GM18868 (cell line): ENCODE data around the gene CLEC4M.
"Not testable (repeated sequence)": the region's sequence is repeated elsewhere in the genome, so short reads cannot be mapped to it uniquely, and the experiment has no call there.

ENCODE experiments used
- ATAC-seq: cut with Tn5 transposase; IDR thresholded peaks from one replicate; pipeline ENCODE4 v1.9.1; 2021; ENCODE audit warnings: mild to moderate bottlenecking, moderate library complexity; ENCODE audit not compliant: unreplicated experiment

CLEC4M gene

DNA sequence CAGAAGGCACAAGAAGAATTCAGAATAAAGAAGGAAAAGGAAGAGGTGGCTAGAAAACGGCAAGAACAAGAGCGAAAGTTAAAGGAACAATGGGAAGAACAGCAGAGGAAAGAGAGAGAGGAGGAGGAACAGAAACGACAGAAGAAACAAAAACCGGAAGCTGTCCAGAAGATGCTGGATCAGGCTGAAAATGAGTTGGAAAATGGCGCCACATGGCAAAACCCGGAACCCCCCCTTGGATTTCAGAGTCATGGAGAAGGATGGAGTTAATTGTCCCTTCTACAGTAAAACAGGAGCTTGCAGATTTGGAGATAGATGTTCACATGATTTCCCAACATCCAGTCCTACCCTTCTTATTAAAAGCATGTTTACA lies 22.4 kb upstream of the CLEC4M start:
- no peak for ATAC-seq

DNA sequence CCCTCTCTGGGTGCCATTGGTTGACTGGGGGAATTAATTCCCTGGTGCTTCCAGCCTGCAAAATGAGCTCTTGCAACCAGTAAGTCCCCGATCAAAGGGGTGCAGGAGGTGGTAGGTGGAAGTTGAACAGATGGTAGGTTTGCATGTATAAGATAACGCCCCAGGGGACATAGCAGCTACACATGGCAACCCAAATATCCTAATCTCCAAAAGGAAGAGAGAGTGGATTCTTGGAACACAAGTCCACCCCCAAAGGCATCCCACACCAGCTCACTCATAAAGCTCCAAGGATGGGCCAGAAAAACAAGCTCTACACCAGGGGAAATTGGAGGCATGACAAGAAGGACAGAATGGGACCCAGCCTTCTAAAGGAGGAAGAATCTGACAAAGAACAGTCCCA lies 20.5 kb upstream of the CLEC4M start:
- ATAC-seq, result no peak

DNA sequence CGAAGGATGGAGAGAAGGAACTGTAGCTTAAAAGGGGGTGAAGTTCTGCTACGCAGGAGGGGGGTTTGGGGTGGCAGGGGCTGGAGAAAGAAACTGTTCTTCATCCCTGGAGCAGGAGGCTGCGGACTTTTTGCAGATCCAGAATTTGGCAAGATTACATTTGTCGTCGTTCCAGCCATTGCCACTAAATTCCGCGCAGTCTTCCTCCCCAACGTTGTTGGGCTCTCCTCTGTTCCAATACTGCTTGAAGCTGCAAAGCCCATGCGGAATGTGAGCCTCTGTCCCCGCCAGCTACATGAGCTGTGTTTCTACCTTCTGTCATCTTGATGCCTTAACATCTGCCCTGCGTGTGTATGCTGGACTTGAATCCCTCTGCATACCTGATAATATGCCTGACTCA lies 20.1 kb upstream of the CLEC4M start:
- ATAC-seq, result no peak

DNA sequence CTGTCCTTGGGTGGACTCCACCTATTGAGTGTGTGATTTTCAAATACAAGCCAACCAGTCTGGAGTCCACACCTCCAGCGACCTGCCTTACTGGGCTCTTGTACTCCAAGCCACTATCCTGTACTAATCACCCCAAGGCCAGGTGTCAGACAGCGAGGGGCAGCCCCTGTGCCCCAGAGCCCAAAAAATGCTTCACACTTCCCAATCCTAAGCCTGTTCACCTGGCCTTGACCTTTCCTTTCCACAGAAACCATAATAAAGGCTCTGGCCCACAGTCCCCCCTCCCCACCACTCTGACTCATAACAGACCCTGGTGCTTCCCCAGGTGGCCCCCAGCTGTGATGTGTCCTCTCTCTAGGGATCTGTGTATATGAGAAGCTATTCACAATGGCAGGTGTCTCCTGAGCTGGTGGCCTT lies 19.6 kb upstream of the CLEC4M start:
- ATAC-seq, result peak; percentile 73

DNA sequence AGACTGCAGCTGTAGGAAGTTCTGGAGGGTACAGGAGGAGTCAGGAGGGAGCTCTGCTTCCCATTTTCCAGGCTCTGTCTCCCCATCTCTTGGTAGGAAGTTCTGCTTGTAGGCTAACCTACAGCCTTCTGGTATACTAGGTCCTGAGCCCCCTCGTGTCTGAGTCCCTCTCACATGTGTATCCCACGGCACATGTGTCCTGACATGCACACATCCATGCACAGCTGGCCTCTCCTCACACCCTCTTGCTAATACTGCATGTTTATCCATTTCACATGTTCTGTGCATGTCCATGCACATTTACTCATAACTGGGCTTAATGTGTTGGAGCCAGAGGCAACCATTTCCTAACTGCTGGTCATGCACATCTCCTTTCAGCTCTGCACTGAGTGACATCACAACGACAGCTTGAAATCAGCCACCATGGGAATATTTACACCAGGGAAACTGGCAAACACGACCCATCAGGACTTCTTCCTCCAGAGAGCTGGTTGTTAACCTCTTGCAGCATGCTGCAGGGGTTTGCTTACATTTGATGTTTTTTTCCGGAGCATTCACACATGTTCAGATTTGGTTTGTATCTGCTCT lies 18.8 kb upstream of the CLEC4M start:
- ATAC-seq, result no peak

DNA sequence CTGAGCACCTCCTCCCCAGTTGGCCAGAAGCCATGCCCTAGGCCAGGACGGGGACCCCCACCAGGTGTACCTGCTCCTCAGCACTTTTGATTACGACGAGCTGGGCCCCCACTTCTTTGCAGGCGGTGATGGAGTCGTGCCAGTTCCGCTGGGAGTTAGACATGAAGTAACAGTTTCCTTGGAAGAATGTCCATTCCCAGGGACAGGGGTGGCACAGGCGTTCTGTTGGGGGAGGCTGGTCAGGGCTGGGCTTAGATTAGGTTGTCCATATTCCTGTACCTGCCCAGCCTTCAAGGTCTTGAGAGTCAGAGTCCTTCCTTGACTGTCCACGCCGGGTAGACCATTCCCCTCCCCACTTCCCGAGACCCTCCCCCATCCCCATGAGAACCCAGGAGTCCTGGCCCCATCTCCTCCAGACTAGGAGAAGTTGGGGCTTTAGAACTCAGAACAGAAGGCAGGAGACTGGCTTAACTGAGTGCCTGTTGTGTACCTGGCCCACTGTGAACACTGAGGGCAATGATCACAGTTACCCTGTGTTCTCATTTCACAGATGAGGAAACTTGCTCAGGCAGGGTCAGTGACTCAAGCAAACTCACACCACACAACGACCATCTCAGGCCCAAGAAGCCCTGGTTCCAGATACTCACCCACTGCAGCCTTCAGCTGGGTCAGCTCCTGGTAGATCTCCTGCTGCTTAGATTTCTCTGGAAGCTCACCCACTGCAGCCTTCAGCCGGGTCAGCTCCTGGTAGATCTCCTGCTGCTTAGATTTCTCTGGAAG lies 18.0 kb upstream of the CLEC4M start:
- ATAC-seq, result no peak

DNA sequence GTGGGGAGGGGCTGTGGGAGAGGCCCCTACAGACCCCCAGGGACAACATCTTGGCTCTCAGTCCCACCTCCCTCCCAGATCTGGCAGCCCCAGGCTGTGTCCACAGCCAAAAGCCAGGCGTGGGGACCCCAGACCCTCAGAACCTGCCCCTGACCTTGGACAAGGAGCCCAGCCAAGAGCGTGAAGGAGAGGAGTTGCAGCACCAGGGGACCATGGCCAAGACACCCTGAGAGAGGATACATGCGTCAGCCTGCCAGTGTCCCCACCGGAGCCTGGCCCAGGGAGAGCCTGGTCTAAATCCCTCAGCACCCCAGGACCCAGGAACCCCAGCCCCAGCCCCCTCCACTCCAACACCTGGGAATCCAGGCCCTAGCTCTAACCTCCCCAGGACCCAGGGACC lies 16.7 kb upstream of the CLEC4M start:
- ATAC-seq, result not testable (repeated sequence)

DNA sequence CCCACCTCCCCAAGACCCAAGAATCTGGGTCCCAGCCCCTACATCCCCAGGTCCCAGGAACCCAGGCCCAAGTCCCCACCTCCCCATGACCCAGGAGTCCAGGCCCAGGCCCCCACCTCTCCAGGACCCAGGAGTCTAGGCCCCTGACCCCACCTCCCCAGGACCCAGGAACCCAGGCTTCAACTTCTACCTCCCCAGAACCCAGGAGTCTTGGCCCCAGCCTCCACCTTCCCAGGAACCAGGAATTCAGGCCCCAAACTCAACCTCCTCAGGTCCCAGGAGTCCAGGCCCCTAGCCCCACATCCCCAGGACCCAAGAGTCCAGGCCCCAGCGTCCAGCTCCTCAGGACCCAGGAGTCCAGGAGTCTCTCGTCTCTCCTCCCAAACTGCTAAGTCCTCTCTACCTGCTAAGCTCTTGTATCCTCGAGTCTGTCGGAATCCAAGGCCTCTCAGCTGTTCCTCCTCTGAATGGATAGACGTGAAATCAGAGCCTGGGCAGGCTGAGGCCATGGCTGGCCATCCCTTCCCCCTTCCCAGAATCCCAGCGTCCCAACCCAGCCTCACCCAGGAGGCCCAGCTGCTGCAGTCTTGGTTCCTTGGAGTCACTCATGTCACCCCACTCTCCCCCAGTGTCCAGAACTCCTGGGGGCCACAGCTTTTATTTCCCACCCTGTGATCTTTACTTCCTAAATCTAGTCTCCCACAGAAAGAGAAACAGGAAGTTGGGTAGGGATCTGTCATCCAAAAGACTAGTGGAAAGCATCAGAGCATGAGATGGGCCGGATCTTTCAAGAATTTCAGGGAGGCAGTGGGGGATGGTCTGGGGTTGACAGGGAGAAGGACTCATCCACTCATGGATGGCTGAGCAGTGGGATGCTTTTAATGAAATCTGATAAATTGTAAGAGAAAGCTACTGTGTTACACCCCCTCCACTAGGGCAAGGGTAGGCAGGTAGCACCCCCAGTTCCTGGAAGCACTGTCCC lies 15.8 kb upstream of the CLEC4M start, which contains the start of gene CD209:
TSS of gene CD209 (minus strand) at position 632 of the 982 bp plus-strand sequence. CDS start at position 609, 23 bp downstream.
- no peak for ATAC-seq

DNA sequence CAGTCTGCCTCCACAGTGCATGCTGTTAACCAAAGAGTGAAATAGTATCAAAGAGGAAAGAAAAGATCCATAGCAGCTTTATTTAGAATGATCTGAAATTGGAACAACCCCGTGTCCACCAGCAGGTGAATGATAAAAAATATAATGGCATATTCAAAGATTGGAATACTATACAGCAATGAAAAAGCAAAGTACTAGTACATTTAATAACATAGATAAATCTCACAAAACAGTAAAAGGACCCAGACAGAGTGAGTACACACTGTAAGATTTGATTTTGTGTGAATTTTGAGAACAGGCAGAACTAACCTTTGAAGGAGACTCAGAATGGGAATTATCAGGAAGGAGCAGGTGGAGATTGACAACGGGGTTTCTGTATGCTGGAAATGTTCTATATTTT lies 14.9 kb upstream of the CLEC4M start:
- ATAC-seq, result no peak

DNA sequence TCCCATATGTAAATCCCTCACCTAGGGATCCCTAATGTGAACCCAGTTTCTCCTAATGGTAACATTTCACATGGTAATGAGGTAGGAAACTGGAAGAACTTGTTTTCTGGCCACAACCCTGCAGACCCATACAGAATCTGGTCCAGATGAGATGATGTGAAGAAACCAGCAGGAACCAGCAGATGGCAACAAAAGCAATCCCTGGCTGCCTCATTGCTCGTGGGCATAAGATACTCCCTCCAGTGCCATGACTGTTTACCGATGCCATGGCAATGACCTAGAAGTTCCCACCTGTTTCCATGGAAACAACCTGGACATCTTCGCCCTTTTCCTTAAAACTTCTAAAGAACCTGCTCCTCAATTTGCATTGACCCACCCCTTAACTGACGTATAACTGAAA lies 14.3 kb upstream of the CLEC4M start:
- ATAC-seq, result no peak

DNA sequence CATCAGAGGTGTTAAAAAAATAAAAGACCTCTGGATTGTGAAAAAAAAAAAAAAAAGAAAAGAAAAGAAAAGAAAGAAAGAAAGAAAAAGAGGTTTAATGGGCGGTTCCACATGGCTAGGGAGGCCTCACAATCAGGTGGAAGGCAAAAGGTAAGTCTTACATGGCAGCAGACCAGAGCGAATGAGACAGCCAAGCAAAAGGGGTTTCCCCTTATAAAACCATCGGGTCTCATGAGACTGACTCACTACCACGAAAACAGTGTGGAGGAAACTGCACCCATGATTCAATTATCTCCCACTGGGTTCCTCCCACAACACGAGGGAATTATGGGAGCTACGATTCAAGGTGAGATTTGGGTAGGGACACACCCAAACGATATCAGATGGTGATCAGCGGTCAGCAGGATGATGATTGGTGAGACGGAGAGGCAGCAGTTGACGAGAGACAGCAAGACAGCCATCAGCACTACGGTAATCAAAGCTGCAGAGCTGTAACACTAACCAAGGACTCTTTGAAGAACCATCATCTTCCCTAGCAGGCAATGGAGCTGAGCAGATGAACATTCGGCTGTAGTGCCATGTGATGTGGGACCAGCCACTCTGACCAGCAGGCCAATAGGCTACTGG lies 11.8 kb upstream of the CLEC4M start:
- ATAC-seq, result no peak

DNA sequence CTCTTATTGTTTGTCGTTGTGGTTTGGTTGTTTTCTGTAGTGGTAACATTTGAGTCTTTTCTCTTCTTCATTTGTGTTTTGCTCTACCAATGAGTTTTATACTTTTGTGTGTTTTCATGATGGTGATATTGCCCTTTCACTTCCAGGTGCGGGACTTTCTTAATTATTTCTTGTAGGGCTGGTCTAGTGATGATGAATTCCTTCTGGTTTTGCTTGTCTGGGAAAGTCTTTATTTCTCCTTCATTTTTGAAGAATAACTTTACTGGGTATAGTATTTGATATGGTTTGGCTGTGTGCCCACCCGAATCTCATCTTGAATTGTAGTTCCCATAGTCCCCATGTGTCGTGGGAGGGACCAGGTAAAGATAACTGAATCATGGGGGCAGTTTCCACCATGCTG lies 6.8 kb upstream of the CLEC4M start:
- no peak for ATAC-seq

DNA sequence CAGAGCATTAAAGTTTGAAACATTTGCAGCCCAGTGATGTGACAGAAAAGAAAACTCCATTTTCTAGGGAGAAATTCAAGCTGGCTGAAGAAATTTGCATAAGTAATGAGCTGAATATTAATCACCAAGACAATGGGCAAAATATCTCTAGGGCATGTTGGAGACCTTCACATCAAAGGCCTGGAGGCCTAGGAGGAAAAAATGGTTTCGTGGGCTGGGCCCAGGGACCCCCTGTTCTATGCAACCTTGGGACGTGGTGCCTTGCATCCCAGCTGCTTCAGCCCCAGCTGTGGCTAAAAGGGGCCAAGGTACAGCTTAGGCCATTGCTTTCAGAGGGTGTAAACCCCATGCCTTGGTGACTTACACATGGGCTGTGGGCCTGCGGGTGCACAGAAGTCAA lies 5.7 kb upstream of the CLEC4M start:
- ATAC-seq, result no peak

DNA sequence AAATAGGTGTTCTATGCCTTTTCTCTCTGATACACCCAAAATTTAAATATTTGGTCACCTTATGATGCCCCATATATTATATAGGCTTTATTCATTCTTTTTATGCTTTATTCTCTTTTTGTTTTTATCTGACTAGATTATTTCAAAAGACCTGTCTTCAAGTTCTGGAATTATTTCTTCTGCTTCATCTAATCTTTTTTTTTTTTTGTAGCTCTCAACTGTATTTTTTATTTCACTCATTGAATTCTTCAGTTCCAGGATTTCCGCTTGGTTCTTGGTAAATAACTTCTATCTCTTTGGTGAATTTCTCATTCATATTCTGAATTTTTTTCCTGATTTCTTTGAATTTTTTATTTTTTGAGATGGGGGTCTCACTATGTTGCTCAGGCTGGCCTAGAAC lies 3.9 kb upstream of the CLEC4M start:
- ATAC-seq, result no peak

DNA sequence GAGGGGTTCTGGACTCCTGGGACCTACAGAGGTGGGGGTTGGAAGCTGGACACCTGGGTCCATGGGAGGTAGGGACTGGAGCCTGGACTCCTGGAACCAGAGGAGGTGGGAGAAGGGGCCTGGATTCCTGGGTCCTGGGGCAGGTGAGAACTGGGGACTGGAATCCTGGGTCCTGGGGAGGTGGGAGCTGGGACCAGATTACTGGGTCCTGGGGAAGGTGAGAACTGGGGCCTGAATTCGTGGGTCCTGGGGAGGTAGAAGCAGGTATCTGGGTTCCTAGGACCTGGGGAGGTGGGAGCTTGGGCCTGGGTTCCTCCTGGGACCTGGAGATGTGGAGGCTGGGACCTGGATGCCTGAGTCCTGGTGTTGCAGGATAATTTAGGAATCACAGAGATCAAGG lies 653 bp downstream of the CLEC4M start:
- ATAC-seq, result no peak

DNA sequence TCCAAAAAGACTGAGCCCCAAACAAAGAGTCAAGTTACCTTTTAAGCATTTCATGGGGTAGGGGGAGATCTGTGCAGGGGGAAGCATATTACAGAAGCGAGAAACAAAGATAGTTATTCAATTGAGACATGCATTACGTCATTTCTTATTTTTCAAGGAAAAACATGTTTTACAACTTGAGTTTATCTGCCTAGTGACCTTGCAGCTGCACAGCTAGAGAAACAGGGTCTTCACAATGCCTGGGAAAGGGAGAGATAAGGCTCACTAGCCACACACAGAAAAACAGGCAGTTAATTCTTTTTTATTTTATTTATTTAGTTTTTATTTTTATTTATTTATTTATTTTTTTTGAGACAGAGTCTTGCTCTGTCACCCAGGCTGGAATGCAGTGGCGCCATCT lies 1.1 kb downstream of the CLEC4M start:
- not testable (repeated sequence) for ATAC-seq

DNA sequence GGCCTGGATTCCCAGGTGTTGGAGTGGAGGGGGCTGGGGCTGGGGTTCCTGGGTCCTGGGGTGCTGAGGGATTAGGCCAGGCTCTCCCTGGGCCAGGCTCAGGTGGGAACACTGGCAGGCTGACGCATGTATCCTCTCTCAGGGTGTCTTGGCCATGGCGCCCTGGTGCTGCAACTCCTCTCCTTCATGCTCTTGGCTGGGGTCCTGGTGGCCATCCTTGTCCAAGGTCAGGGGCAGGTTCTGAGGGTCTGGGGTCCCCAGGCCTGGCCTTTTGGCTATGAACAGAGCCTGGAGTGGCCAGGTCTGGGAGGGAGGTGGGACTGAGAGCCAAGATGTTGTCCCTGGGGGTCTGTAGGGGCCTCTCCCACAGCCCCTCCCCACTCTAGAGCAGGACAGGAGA lies 2.0 kb downstream of the CLEC4M start:
- not testable (repeated sequence) for ATAC-seq

DNA sequence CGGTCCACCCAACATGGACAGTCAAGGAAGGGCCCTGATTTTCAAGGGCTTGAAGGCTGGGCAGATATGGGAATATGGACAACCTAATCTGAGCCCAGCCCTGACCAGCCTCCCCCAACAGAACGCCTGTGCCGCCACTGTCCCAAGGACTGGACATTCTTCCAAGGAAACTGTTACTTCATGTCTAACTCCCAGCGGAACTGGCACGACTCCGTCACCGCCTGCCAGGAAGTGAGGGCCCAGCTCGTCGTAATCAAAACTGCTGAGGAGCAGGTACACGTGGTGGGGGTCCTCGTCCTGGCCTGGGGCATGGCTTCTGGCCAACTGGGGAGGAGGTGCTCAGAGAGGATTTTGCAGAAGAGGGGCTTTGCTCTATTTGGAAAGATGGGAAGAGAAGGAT lies 3.5 kb downstream of the CLEC4M start:
- ATAC-seq, result no peak

DNA sequence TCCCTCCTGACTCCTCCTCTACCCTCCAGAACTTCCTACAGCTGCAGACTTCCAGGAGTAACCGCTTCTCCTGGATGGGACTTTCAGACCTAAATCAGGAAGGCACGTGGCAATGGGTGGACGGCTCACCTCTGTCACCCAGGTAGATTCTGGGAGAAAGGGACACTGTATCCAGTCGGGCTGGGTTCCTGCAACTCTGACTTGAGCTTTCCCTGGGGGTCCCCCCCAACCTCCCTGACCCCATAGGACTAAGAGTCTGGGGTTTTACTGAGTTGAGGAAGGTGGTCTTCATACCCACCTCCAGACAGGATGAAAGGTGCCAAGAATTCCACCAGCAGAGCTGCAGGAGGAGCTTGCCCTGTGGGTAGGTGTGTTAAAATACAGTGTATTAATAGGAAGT lies 4.4 kb downstream of the CLEC4M start:
- no peak for ATAC-seq

DNA sequence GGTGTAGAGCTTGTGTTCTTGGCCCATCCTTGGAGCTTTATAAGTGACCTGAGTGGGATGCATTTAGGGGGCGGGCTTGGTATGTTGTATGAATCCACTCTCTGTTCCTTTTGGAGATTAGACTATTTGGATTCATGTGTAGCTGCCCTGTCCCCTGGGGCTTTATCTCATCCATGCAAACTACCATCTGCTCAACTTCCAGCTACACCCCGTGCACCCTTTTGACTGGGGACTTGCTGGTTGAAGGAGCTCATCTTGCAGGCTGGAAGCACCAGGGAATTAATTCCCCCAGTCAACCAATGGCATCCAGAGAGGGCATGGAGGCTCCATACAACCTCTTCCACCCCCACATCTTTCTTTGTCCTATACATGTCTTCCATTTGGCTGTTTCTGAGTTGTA lies 6.1 kb downstream of the CLEC4M start:
- no peak for ATAC-seq

DNA sequence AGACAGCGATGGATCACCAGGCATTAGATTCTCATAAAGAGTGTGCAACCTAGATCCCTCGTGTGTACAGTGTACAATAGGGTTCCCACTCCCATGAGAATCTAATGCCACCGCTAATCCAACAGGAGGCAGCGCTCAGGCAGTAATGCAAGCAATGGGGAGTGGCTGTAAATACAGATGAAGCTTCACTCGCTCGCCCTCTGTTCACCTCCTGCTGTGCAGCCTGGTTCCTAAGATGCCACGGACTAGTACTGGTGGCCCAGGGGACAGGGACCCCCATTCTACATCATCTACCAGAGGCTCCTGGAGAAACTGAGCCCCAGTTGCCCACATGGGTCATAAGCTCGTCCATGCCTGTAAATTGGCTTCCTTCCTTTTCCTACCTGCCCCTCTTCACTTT lies 8.0 kb downstream of the CLEC4M start:
- no peak for ATAC-seq
